ENCODE results near the gene ZNF236.

Gene ZNF236

DNA sequence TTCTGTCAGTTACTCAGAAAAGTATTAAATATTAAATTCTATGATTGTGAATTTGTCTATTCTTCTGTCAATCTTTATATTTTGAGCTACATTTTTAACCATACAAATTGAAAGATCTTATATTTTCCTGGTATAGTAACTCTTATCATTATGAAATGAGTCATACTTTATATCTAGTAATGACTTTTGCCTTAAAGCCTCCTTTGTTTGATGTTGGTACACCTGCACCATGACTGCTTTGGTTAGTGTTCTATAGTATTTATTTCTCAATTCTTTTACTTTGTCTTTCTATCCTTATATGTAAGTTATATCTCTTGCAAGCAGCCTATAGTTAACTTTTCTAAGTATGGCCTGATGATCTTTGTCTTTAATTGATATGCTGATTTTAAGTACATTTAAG is 13.0 kb downstream of the ZNF236 start:
- Histone ChIP-seq H2BK12ac (ENCODE audit: low read length) (no peak overlapping the region), H3K4me1 (ENCODE audit: control insufficient read depth in 1 of 2, insufficient read depth in 2 of 2, low read length in 2 of 2) (no peaks in the 10 kb centered on the region)
- DNase-seq: no peak

DNA sequence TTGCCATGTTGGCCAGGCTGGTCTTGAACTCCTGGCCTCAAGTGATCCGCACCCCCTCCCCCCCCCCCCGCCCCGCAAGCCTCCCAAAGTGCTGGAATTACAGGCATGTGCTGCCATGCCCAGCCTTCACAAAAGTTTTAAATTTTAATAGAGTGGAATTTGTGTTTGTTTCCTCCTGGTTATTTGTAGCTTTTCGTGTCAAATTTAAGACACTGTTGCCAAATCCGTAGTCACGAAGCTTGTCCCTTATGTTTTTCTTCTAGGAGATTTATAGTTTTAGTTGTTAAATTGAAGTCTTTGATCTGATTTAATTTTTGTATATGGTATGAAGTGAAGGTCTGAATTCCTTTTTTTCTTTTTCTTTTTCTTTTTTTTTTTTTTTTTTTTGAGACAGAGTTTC is 14.7 kb downstream of the ZNF236 start:
- no peak overlapping the region for H3K18ac ChIP-seq (ENCODE audit: low read length)
- no peak for DNase-seq
- no peak overlapping the region for H2BK12ac ChIP-seq (ENCODE audit: low read length)
- H2AFZ ChIP-seq (ENCODE audit: insufficient read depth, low read length, poor library complexity): no peak overlapping the region
- H4K8ac ChIP-seq (ENCODE audit: low read depth, low read length): no peak overlapping the region
- H3K79me2 ChIP-seq (ENCODE audit: control insufficient read depth, insufficient read depth, low read length, poor library complexity): no peaks in the 10 kb centered on the region
- H4K91ac ChIP-seq (ENCODE audit: low read depth, low read length): no peak overlapping the region
- no peak overlapping the region for H3K27ac ChIP-seq (ENCODE audit: low read depth, low read length)
- no peak overlapping the region for H3K14ac ChIP-seq (ENCODE audit: low read length)
- no peaks in the 10 kb centered on the region for H3K79me1 ChIP-seq (ENCODE audit: low read length)
- H3K36me3 ChIP-seq (ENCODE audit: control insufficient read depth in 1 of 2, insufficient read depth in 2 of 2, low read length in 2 of 2): no peaks in the 10 kb centered on the region
- H3K23ac ChIP-seq (ENCODE audit: low read length): no peak overlapping the region
- H3K4me1 ChIP-seq (ENCODE audit: control insufficient read depth in 1 of 2, insufficient read depth in 2 of 2, low read length in 2 of 2): no peaks in the 10 kb centered on the region
- H3K27me3 ChIP-seq (ENCODE audit: insufficient read depth, low read length): no peaks in the 10 kb centered on the region
- H3K9ac ChIP-seq (ENCODE audit: low read length): no peak overlapping the region
- no peak overlapping the region for H2BK5ac ChIP-seq (ENCODE audit: low read depth, low read length, poor library complexity)
- H4K12ac ChIP-seq (ENCODE audit: low read depth, low read length): no peak overlapping the region
- H2BK120ac ChIP-seq (ENCODE audit: insufficient read depth, low read length, poor library complexity): no peak overlapping the region
- no peak overlapping the region for H3K4me3 ChIP-seq (ENCODE audit: low read depth, low read length)
- no peak overlapping the region for H3K4me2 ChIP-seq (ENCODE audit: low read length)
- no peaks in the 10 kb centered on the region for H3K9me3 ChIP-seq (ENCODE audit: insufficient read depth, low read depth, low read length)
- H3K4ac ChIP-seq (ENCODE audit: low read depth, low read length): no peak overlapping the region
- WGBS (ENCODE audit: extremely low coverage, insufficient coverage, insufficient read length): no CpG with 5 or more reads among the region's 6 CpGs
- no peak overlapping the region for H2AK5ac ChIP-seq (ENCODE audit: low read length)

More for the DNA sequence above, 13.0 kb downstream of the ZNF236 start:
- Histone ChIP-seq H4K12ac (ENCODE audit: low read depth, low read length) (no peak overlapping the region), H2AK5ac (ENCODE audit: low read length) (no peak overlapping the region), H3K18ac (ENCODE audit: low read length) (no peak overlapping the region), H3K36me3 (ENCODE audit: control insufficient read depth in 1 of 2, insufficient read depth in 2 of 2, low read length in 2 of 2) (no peaks in the 10 kb centered on the region), H3K4ac (ENCODE audit: low read depth, low read length) (no peak overlapping the region), H3K14ac (ENCODE audit: low read length) (no peak overlapping the region), H2BK5ac (ENCODE audit: low read depth, low read length, poor library complexity) (no peak overlapping the region), H2BK120ac (ENCODE audit: insufficient read depth, low read length, poor library complexity) (no peak overlapping the region), H2AFZ (ENCODE audit: insufficient read depth, low read length, poor library complexity) (no peak overlapping the region), H4K8ac (ENCODE audit: low read depth, low read length) (no peak overlapping the region), H3K23ac (ENCODE audit: low read length) (no peak overlapping the region), H3K27ac (ENCODE audit: low read depth, low read length) (no peak overlapping the region), H3K79me2 (ENCODE audit: control insufficient read depth, insufficient read depth, low read length, poor library complexity) (no peaks in the 10 kb centered on the region), H3K9me3 (ENCODE audit: insufficient read depth, low read depth, low read length) (no peaks in the 10 kb centered on the region), H3K27me3 (ENCODE audit: insufficient read depth, low read length) (no peaks in the 10 kb centered on the region), H4K91ac (ENCODE audit: low read depth, low read length) (no peak overlapping the region), H3K4me2 (ENCODE audit: low read length) (no peak overlapping the region), H3K79me1 (ENCODE audit: low read length) (no peaks in the 10 kb centered on the region), H3K4me3 (ENCODE audit: low read depth, low read length) (no peak overlapping the region), H3K9ac (ENCODE audit: low read length) (no peak overlapping the region)

GRCh38 chr18:76838182-76838581 is 15.8 kb downstream of the ZNF236 start:
- Histone ChIP-seq H3K27ac (ENCODE audit: low read depth, low read length) (no peak overlapping the region), H3K18ac (ENCODE audit: low read length) (no peak overlapping the region), H3K79me1 (ENCODE audit: low read length) (no peaks in the 10 kb centered on the region), H3K4ac (ENCODE audit: low read depth, low read length) (no peak overlapping the region), H3K79me2 (ENCODE audit: control insufficient read depth, insufficient read depth, low read length, poor library complexity) (no peaks in the 10 kb centered on the region), H3K4me2 (ENCODE audit: low read length) (no peak overlapping the region), H2AK5ac (ENCODE audit: low read length) (no peak overlapping the region), H4K91ac (ENCODE audit: low read depth, low read length) (no peak overlapping the region), H3K14ac (ENCODE audit: low read length) (no peak overlapping the region), H2BK120ac (ENCODE audit: insufficient read depth, low read length, poor library complexity) (no peak overlapping the region), H3K27me3 (ENCODE audit: insufficient read depth, low read length) (no peaks in the 10 kb centered on the region), H3K9ac (ENCODE audit: low read length) (no peak overlapping the region), H3K4me1 (ENCODE audit: control insufficient read depth in 1 of 2, insufficient read depth in 2 of 2, low read length in 2 of 2) (no peaks in the 10 kb centered on the region), H3K36me3 (ENCODE audit: control insufficient read depth in 1 of 2, insufficient read depth in 2 of 2, low read length in 2 of 2) (no peaks in the 10 kb centered on the region), H4K8ac (ENCODE audit: low read depth, low read length) (no peak overlapping the region), H3K23ac (ENCODE audit: low read length) (no peak overlapping the region), H3K4me3 (ENCODE audit: low read depth, low read length) (no peak overlapping the region), H3K9me3 (ENCODE audit: insufficient read depth, low read depth, low read length) (no peaks in the 10 kb centered on the region), H2BK12ac (ENCODE audit: low read length) (no peak overlapping the region), H4K12ac (ENCODE audit: low read depth, low read length) (no peak overlapping the region), H2AFZ (ENCODE audit: insufficient read depth, low read length, poor library complexity) (no peak overlapping the region), H2BK5ac (ENCODE audit: low read depth, low read length, poor library complexity) (no peak overlapping the region)
- WGBS (ENCODE audit: extremely low coverage, insufficient coverage, insufficient read length): no CpG with 5 or more reads among the region's 3 CpGs
- no peak for DNase-seq

DNA sequence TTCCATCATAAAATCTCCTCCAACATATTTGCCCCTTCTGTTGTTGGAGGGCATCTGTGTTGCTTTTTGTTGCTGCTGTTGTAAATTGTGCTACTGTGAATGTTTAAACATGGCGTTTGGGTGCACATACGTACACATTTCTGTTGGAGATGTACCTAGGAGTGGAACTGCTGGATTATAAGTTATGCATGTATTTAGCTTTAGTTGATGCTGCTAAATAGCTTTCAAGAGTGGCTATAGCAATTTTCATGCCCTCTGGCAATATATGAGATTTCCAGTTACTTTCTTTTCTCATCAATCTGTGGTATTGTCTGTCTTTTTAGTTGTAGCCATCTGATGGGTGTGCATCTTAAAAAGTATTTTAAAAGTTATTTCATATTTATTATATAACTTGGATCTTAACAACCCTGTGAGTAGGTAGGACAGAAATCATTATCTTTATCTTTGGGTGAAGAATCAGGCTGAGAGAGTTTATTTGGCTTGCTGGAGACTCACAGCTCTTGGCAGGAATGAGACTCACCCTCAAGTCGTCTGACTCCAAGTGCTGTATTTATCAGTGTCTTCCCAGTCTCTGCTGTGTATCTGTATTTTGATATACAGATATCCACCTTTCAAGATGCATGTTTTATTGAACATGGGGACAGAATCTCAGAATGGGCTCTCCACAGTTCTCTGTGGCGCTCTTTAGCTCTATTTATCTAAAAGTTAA is 16.9 kb downstream of the ZNF236 start:
- Histone ChIP-seq H3K23ac (ENCODE audit: low read length) (no peak overlapping the region), H4K12ac (ENCODE audit: low read depth, low read length) (no peak overlapping the region), H3K36me3 (ENCODE audit: control insufficient read depth in 1 of 2, insufficient read depth in 2 of 2, low read length in 2 of 2) (no peaks in the 10 kb centered on the region), H3K4ac (ENCODE audit: low read depth, low read length) (no peak overlapping the region), H2BK12ac (ENCODE audit: low read length) (no peak overlapping the region), H3K14ac (ENCODE audit: low read length) (no peak overlapping the region), H2AK5ac (ENCODE audit: low read length) (no peak overlapping the region), H3K4me3 (ENCODE audit: low read depth, low read length) (no peak overlapping the region), H3K27me3 (ENCODE audit: insufficient read depth, low read length) (no peaks in the 10 kb centered on the region), H3K79me2 (ENCODE audit: control insufficient read depth, insufficient read depth, low read length, poor library complexity) (no peaks in the 10 kb centered on the region), H2BK5ac (ENCODE audit: low read depth, low read length, poor library complexity) (no peak overlapping the region), H3K27ac (ENCODE audit: low read depth, low read length) (no peak overlapping the region), H4K8ac (ENCODE audit: low read depth, low read length) (no peak overlapping the region), H4K91ac (ENCODE audit: low read depth, low read length) (no peak overlapping the region), H2AFZ (ENCODE audit: insufficient read depth, low read length, poor library complexity) (no peak overlapping the region), H3K18ac (ENCODE audit: low read length) (no peak overlapping the region), H3K4me2 (ENCODE audit: low read length) (no peak overlapping the region), H3K4me1 (ENCODE audit: control insufficient read depth in 1 of 2, insufficient read depth in 2 of 2, low read length in 2 of 2) (peaks cover 1 to 2% of the 10 kb centered on the region in 2 experiments), H3K9ac (ENCODE audit: low read length) (no peak overlapping the region), H2BK120ac (ENCODE audit: insufficient read depth, low read length, poor library complexity) (no peak overlapping the region), H3K79me1 (ENCODE audit: low read length) (no peaks in the 10 kb centered on the region), H3K9me3 (ENCODE audit: insufficient read depth, low read depth, low read length) (no peaks in the 10 kb centered on the region)
- WGBS (ENCODE audit: extremely low coverage, insufficient coverage, insufficient read length): no CpG with 5 or more reads among the region's 4 CpGs
- no peak for DNase-seq
